HG02943 (cell line): ENCODE measurements around the gene PFN2.

Source experiments
- ATAC-seq: cut with Tn5 transposase; IDR thresholded peaks from one replicate; pipeline ENCODE4 v1.9.1; 2021; ENCODE audit warnings: mild to moderate bottlenecking, low read depth, moderate library complexity; ENCODE audit not compliant: unreplicated experiment

Gene PFN2

GRCh38 chr3:149933008-149933407 is 37.7 kb downstream of the PFN2 start:
- no peak for ATAC-seq

GRCh38 chr3:149920119-149920518 is 50.6 kb downstream of the PFN2 start:
- ATAC-seq: no peak

- no peak for ATAC-seq
Observed at GRCh38 chr3:149919509-149919908, 51.2 kb downstream of the PFN2 start.

GRCh38 chr3:149917124-149917667 is 53.5 kb downstream of the PFN2 start:
- no peak for ATAC-seq
